Erythroblast (primary cell): ENCODE results near the gene TBC1D3B.
A peak's percentile ranks its signal among the peaks of the same experiment; 100 is the strongest.

Source experiments
- DNase-seq, 2 experiments: peaks; one replicate each; lab custom pipeline; 2025; lab: John Stamatoyannopoulos, UW
- GATA1 ChIP-seq: IDR thresholded peaks from 2 replicates; pipeline ENCODE4 v1.6.1; 2011; ENCODE audit warnings: low read depth, mild to moderate bottlenecking, control low read depth, low read length, moderate library complexity
- POLR2A ChIP-seq: IDR thresholded peaks from 2 replicates; pipeline ENCODE4 v1.6.1; 2011; ENCODE audit warnings: mild to moderate bottlenecking, low read length

The TBC1D3B gene

DNA sequence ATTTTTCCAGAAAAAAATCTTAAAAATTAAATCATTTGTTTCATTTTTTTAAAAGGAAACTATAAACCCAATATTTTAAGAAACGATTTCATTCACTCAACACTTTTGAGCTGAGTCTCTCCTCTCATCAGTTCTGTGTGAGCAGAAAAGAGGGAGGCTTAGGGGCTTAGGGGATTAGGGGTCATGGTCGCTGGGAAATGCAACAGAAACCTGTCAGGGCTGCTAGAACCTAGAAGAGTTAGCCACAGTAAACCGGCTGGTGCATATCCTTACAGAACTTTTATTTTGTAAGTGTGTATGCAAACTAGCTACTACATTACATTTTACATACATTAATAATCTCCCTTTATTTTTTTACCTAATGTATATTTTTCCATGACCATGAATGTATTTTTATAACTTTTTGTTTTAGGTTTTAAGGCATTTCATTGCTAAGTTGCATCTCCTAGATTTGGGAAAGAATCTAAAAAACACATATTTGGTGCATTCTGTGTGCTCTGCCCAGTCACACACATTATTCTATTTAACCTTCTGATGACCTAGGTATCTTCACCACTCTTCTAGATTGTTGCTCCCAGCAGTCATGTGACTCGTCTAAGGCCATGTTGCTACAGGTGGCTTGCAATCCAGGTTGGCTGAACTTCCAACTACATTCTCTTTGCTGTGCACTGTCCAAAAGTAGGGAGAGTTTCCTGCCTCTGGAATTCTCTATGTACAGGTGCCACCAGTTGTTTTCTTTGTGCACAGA is 24.4 kb downstream of the TBC1D3B start:
- DNase-seq, result no peak
- TF ChIP-seq GATA1 (no peak), POLR2A (no peak)

- DNase-seq, result peak; percentile 53 to 55
- TF ChIP-seq POLR2A, result peak; percentile 44
- no peak for TF ChIP-seq GATA1
Measured at GRCh38 chr17:36149296-36149820, 27.1 kb downstream of the TBC1D3B start.

DNA sequence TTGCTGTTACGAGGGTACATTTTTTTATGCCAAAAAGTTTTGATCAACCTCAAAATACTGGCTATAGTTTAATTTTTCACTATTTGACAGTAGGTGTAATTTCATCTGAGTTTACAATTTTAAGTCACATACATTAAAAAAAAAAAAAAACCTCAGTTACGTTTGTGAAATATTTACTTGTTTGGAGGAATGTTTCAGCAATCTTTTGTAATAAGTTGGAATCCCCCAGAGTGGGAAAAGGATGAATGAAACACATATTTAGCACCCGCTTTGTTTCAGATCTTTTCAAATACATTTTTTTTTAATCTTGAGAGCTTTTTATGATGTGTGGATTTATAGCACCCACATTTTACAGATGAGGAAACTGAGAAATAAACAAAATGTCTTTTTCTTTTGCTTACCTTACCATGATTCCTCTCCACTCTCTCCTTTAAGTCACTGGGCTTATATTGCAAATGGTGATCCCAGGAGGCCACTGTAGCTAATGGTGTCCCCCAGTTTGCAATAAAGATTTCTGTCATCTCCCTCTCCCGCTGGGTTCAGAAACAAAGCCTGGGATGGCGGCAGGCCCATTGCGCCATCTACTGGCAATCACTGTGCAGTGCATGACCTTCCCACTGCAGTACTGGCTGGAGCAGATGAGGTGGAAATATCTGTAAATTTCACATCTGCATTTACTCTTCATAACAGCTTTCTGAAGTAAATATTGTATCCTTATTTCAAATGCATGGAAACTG is 27.7 kb downstream of the TBC1D3B start:
- TF ChIP-seq POLR2A (no peak), GATA1 (no peak)
- peak; percentile 65 to 79 for DNase-seq

- no peak for DNase-seq
Measured at GRCh38 chr17:36147601-36148000, 28.8 kb downstream of the TBC1D3B start.

GRCh38 chr17:36144981-36145729 is 31.3 kb downstream of the TBC1D3B start:
- no peak for DNase-seq
- TF ChIP-seq POLR2A, result no peak

More at GRCh38 chr17:36147601-36148000, 28.8 kb downstream of the TBC1D3B start:
- TF ChIP-seq GATA1 (no peak), POLR2A (no peak)

GRCh38 chr17:36144014-36144413 is 32.4 kb downstream of the TBC1D3B start:
- no peak for DNase-seq
- no peak for TF ChIP-seq POLR2A
- no peak for TF ChIP-seq GATA1

GRCh38 chr17:36142806-36143205 is 33.6 kb downstream of the TBC1D3B start:
- no peak for TF ChIP-seq GATA1
- no peak for TF ChIP-seq POLR2A
- DNase-seq, result no peak

DNA sequence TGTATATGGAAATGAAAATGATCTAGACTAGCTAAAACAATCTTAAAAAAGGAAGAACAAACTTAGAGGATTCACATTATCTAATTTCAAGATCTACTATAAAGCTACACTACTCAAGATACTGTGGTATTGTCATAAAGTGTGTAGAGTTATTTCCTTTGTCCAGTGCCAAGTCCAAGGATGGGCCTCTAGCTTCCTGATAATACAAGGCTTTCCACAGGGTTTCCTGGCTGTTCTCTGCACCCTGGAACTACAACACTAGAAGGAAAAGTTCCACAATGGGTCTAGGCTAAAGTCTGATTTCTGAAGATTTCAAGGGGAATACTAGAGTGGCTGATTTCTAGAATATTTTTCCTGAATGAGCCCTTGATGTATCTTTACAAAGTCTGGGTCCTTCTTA is 34.2 kb downstream of the TBC1D3B start:
- TF ChIP-seq GATA1, result no peak
- TF ChIP-seq POLR2A, result no peak
- no peak for DNase-seq

DNA sequence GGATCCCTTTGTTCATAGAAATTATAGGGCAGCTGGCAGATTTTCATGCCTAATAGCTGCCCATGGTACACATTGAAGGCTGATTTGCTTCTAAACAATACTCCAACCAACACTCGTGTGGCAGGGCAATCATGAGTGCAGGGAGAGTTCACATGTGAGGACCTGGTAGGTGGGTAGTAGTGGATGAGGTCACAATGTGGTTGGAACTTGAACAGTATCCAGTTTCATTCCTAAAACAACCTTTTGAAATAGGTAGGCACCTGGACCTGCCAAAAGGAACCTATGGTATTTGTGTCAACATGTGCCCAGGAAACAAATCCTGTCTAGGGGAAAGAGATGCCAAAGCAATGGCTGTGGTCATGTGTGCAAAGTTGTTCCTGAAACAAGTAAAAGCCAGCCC is 40.0 kb downstream of the TBC1D3B start:
- TF ChIP-seq POLR2A (no peak), GATA1 (no peak)
- DNase-seq, result no peak

DNA sequence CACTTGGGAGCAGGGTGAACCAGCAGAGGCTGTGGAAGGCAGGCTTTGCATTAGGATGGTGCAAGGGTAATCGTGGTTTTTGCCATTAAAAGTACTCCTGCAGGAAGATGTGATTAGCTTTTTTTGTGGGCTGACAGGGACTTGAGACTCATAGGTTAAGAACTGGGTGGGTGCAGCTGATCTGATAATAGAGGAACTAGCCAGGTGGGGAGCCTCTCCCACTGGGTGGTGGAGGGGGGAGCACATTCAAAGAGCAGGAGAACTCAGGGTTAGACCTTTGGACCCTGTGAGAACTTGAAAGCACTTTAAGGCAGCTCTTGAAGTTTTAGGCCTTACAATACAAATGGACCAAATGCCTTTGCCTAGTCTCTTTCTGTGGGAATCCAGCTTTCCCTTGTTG is 40.4 kb downstream of the TBC1D3B start:
- DNase-seq, result no peak
- no peak for TF ChIP-seq POLR2A
- no peak for TF ChIP-seq GATA1

DNA sequence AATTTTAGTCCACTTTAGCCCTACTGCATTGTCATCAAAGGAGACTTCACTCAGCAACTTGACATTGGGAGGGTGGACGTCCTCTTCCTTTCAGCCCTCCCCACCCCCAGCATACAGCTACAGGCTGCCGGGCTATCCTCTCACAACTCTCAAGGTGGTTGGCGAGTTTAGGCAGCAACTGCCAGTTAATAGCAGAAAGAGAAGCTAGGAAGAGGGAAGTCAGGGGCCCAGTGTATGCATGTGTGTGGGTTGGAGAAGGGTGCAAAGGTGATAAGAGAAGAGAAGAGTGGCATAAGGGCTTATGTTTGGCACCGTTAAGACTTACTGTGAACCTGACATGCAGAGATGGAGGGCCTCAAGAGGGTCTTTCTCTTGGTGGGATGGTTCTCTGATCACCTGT is 41.0 kb downstream of the TBC1D3B start:
- DNase-seq, result no peak
- TF ChIP-seq GATA1, result no peak
- no peak for TF ChIP-seq POLR2A

DNA sequence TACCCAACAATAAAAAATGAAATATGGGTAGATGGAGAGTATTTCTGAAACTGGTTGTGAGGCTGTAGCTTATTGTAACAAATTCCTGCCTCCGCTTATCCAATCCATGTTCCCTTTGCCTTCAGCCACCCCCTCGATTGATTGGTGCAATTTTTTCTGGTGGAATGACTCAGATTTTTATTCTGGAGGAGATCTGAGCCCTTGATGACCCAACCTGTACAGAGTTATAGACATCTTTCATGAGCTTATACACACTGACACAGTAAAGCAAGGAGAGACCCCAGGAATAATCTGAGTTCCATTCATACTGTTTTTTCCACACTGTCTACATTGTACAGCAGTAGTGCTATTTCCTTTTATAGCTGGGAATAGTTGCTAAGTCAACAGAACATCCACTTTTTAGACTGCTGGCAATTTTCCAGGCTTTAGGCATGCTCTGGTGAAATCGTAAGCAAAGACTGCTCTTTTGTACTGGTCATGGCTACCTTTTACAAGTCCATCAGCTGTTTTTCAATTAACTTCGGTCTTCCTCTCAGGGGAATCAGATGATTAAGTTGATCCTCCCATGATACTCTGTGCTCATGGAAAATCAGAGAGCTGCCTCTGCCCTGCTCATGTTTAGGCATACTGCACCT is 42.7 kb downstream of the TBC1D3B start:
- DNase-seq, result no peak
- no peak for TF ChIP-seq GATA1
- TF ChIP-seq POLR2A, result no peak

DNA sequence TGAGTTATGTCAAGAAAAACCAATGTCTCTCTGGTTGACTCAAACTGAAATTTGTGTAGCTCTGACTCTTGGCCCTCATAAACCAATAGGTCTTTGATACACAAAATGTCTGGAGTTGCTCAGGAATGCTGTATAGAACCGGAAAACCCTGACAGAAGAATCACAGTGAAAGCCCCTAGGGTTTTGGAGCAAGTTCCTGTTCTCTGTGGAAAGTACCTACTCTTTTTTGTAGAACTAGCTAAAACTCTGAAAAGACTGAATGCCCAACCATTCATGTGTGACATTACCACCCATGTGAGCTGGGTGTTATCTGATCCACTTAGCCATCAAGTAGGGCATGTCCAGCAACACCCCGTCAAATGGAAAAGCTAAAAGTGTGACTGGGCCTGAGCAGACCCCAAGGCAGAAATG is 44.0 kb downstream of the TBC1D3B start:
- DNase-seq, result no peak
- no peak for TF ChIP-seq GATA1
- no peak for TF ChIP-seq POLR2A
